Astrocyte of the spinal cord (primary cell): ENCODE results near the gene GOT1.
A peak's percentile ranks its signal among the peaks of the same experiment; 100 is the strongest.

Experiments used
- DNase-seq: peaks from one replicate; pipeline ENCODE4 v3.0.0; 2011; ENCODE audit warnings: low read depth, low spot score
- H3K4me3 ChIP-seq: 2 replicates; pipeline ENCODE4 v1.5.1; 2011; ENCODE audit warnings: low read depth, mild to moderate bottlenecking, low read length, moderate library complexity
- CTCF ChIP-seq: IDR thresholded peaks from 2 replicates; pipeline ENCODE4 v1.5.1; 2012; ENCODE audit warnings: low read depth, mild to moderate bottlenecking, low read length, inconsistent platforms
- in situ Hi-C: cut with HindIII; loops from 2 replicates; pipeline ENCODE4 v1.10.0; 2017; ENCODE audit warnings: low sequenced_read_pairs

Gene GOT1

GRCh38 chr10:99410876-99411275 is 19.5 kb downstream of the GOT1 start:
- in situ Hi-C loops: no loop called here

GRCh38 chr10:99410146-99410545 is 20.3 kb downstream of the GOT1 start:
- no peak for DNase-seq
- H3K4me3 ChIP-seq: no peak overlapping the region
- in situ Hi-C loops: no loop called here
- TF ChIP-seq CTCF: no peak

More at GRCh38 chr10:99410876-99411275, 19.5 kb downstream of the GOT1 start:
- TF ChIP-seq CTCF: no peak
- no peak overlapping the region for H3K4me3 ChIP-seq
- no peak for DNase-seq

- H3K4me3 ChIP-seq: no peak overlapping the region
- in situ Hi-C loops: no loop called here
- DNase-seq: no peak
- no peak for TF ChIP-seq CTCF
Measured at GRCh38 chr10:99406149-99406548, 24.3 kb downstream of the GOT1 start.

- DNase-seq: no peak
- no peak for TF ChIP-seq CTCF
- no peak overlapping the region for H3K4me3 ChIP-seq
- in situ Hi-C loops: no loop called here
Measured at GRCh38 chr10:99403674-99404073, 26.8 kb downstream of the GOT1 start.

GRCh38 chr10:99399664-99400063 is 30.8 kb downstream of the GOT1 start:
- TF ChIP-seq CTCF: no peak
- H3K4me3 ChIP-seq: no peak overlapping the region
- no peak for DNase-seq
- in situ Hi-C loops: no loop called here

- peak; percentile 68 for DNase-seq
- no peak overlapping the region for H3K4me3 ChIP-seq
- TF ChIP-seq CTCF: no peak
- in situ Hi-C loops: no loop called here
Measured at GRCh38 chr10:99396471-99396870, 34.0 kb downstream of the GOT1 start.
